ENCODE measurements around the gene CD200R1L.

DNA sequence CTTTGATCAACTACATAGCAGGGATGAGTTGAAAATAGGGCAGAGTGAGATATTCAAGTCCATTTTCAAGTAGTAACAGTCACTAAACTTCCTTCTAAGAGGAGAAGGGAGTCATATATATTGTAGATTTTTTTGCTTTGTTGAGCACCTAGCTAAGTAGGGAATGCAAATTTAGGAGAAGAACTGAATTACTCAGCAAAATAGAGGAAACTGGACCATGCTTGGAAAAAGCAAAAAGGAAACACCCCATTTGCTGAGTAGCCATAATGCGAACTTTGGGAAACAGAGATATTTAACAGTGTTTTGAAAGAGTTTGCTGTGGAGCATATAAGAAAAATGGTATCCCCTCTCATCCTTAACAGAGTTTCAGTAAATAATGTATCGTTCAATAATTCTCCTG lies 54.9 kb downstream of the CD200R1L start:
- TF ChIP-seq SNRNP70 (IDR thresholded peaks at IDR 0.05; ENCODE audit: low read depth, low read length) (no peak), BRD4 (CRISPR knock-in tag; IDR thresholded peaks at IDR 0.05) (no peak), HNRNPH1 (optimal IDR thresholded peaks at IDR 0.05; ENCODE audit: low read depth, low read length) (no peak), SETDB1 (CRISPR knock-in tag; IDR thresholded peaks at IDR 0.05; ENCODE audit: borderline replicate concordance) (no peak), NFIC (IDR thresholded peaks at IDR 0.05; ENCODE audit: low read length) (no peak), ELF1 (CRISPR knock-in tag; IDR thresholded peaks at IDR 0.05) (no peak), FOXM1 (CRISPR knock-in tag; IDR thresholded peaks at IDR 0.05) (no peak), NFYB (CRISPR knock-in tag; IDR thresholded peaks at IDR 0.05) (no peak), ZNF3 (CRISPR knock-in tag; IDR thresholded peaks at IDR 0.05) (no peak)
- TF ChIP-seq, protein P1, sequence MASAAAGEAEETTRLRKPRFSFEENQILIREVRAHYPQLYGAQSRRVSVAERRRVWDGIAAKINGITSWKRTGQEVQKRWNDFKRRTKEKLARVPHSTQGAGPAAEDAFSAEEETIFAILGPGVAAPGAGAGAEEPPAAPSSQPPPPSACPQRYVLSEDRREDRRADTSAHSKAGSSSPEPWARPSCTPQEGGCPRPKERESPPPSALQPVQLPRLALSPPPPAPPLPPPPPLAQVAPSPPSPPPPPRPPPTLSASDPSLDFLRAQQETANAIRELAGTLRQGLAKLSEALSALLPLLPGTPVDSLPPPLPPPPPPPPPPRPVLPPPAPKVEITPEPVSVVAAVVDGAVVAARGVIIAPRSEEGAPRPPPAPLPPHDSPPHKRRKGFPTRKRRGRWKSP (CRISPR knock-in tag; IDR thresholded peaks at IDR 0.05) = no peak
- TF ChIP-seq, protein P2, sequence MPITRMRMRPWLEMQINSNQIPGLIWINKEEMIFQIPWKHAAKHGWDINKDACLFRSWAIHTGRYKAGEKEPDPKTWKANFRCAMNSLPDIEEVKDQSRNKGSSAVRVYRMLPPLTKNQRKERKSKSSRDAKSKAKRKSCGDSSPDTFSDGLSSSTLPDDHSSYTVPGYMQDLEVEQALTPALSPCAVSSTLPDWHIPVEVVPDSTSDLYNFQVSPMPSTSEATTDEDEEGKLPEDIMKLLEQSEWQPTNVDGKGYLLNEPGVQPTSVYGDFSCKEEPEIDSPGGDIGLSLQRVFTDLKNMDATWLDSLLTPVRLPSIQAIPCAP (CRISPR knock-in tag; IDR thresholded peaks at IDR 0.05; ENCODE audit: low read depth) = no peak
